Neural cell (in vitro differentiated cells): ENCODE results near the gene CEMIP.

ENCODE experiments used
- POLR2AphosphoS5 ChIP-seq: IDR thresholded peaks from 2 replicates; pipeline ENCODE4 v1.6.1; 2012
- TF ChIP-seq, protein P1 (sequence below): IDR thresholded peaks from 2 replicates; pipeline ENCODE4 v1.6.1; 2012; ENCODE audit warnings: borderline replicate concordance

DNA sequence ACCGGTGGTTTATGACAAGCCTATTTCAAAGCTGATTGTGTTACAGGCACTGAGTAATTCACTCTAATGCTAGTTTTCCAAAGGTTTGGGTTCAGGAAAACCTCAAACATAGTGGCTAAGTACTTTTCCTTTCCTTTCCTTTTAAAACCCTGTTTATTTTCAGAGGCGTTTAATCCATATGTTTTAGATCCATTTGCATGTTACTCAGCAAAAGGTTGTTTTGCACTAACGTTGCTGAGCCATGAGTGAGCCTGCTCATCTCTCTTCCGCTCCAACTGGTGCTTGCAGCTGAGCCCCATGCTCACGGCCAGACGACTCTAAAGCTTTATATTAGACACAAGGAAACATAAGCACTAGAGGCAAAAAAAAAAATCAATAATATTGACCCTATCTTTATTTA lies 9.4 kb downstream of the CEMIP start:
- TF ChIP-seq POLR2AphosphoS5 = no peak
- TF ChIP-seq, protein P1, sequence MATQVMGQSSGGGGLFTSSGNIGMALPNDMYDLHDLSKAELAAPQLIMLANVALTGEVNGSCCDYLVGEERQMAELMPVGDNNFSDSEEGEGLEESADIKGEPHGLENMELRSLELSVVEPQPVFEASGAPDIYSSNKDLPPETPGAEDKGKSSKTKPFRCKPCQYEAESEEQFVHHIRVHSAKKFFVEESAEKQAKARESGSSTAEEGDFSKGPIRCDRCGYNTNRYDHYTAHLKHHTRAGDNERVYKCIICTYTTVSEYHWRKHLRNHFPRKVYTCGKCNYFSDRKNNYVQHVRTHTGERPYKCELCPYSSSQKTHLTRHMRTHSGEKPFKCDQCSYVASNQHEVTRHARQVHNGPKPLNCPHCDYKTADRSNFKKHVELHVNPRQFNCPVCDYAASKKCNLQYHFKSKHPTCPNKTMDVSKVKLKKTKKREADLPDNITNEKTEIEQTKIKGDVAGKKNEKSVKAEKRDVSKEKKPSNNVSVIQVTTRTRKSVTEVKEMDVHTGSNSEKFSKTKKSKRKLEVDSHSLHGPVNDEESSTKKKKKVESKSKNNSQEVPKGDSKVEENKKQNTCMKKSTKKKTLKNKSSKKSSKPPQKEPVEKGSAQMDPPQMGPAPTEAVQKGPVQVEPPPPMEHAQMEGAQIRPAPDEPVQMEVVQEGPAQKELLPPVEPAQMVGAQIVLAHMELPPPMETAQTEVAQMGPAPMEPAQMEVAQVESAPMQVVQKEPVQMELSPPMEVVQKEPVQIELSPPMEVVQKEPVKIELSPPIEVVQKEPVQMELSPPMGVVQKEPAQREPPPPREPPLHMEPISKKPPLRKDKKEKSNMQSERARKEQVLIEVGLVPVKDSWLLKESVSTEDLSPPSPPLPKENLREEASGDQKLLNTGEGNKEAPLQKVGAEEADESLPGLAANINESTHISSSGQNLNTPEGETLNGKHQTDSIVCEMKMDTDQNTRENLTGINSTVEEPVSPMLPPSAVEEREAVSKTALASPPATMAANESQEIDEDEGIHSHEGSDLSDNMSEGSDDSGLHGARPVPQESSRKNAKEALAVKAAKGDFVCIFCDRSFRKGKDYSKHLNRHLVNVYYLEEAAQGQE = no peak
